Smooth muscle cell (in vitro differentiated cells): ENCODE data around the gene P2RX6. TPM values are rescaled to one million over a fixed set of nuclear protein-coding genes. Genes with fewer than 3 reads are reported as not detected.
"Not testable (repeated sequence)": the region's sequence is repeated elsewhere in the genome, so short reads cannot be mapped to it uniquely, and the experiment has no call there.

Experiments
- DNase-seq: peaks from one replicate; lab custom pipeline; 2025; ENCODE audit not compliant: unreplicated experiment; lab: John Stamatoyannopoulos, UW
- H2AFZ ChIP-seq: fragments of 200-600 bp; sonication (generic); 2 replicates; pipeline ENCODE4 v1.6.0; 2016; ENCODE audit warnings: antibody characterized with exemption, low read depth, mild to moderate bottlenecking
- H3F3A ChIP-seq: fragments of 200-600 bp; sonication (generic); 2 replicates; pipeline ENCODE4 v1.6.0; 2017; ENCODE audit warnings: antibody characterized with exemption, low read depth
- H3K27ac ChIP-seq: fragments of 200-600 bp; sonication (generic); 2 replicates; pipeline ENCODE4 v1.5.1; 2016; ENCODE audit warnings: low read depth, mild to moderate bottlenecking
- H3K27me3 ChIP-seq: fragments of 200-600 bp; sonication (generic); 2 replicates; pipeline ENCODE4 v1.6.1; 2016; ENCODE audit warnings: low read depth, mild to moderate bottlenecking
- H3K36me3 ChIP-seq: fragments of 200-600 bp; sonication (generic); 2 replicates; pipeline ENCODE4 v1.5.1; 2016; ENCODE audit warnings: low read depth
- H3K4me1 ChIP-seq: fragments of 200-600 bp; sonication (generic); 2 replicates; pipeline ENCODE4 v1.5.1; 2016; ENCODE audit warnings: low read depth
- H3K4me2 ChIP-seq: fragments of 200-600 bp; sonication (generic); 2 replicates; pipeline ENCODE4 v1.6.0; 2016; ENCODE audit warnings: mild to moderate bottlenecking
- H3K4me3 ChIP-seq: fragments of 200-600 bp; sonication (generic); 2 replicates; pipeline ENCODE4 v1.5.1; 2016; ENCODE audit warnings: mild to moderate bottlenecking
- H3K79me2 ChIP-seq: fragments of 200-600 bp; sonication (generic); 2 replicates; pipeline ENCODE4 v1.6.0; 2016; ENCODE audit warnings: low read depth, mild to moderate bottlenecking
- H3K9ac ChIP-seq: fragments of 200-600 bp; sonication (generic); 2 replicates; pipeline ENCODE4 v1.6.0; 2016; ENCODE audit warnings: low read depth
- H3K9me3 ChIP-seq: fragments of 200-600 bp; sonication (generic); replicated peaks from 2 replicates; pipeline ENCODE4 v1.5.1; 2016; ENCODE audit warnings: low read depth
- H4K20me1 ChIP-seq: fragments of 200-600 bp; sonication (generic); 2 replicates; pipeline ENCODE4 v1.6.0; 2016; ENCODE audit warnings: low read depth
- CTCF ChIP-seq: fragments of 200-600 bp; sonication (generic); IDR thresholded peaks from 2 replicates; pipeline ENCODE4 v1.5.1; 2017; ENCODE audit warnings: borderline replicate concordance, mild to moderate bottlenecking, antibody characterized with exemption; ENCODE audit not compliant: insufficient read depth, poor library complexity, severe bottlenecking
- WGBS: methylation state at CpG from one replicate; pipeline ENCODE4 v1.1.7; 2016; ENCODE audit warnings: low lambda C conversion rate; 5-methylcytosine and 5-hydroxymethylcytosine counted together
- polyA plus RNA-seq: library from polyadenylated mRNA; unstranded; fragments of >200 nt; fragmentation: Nextera tagmentation; extraction: Ambion mirVana; gene quantifications from 2 replicates; pipeline ENCODE4 v1.2.1, GENCODE V29; 2016
- total RNA-seq: library from RNA; depleted of rRNA; stranded (reverse); fragments of >200 nt; gene quantifications from 2 replicates; pipeline ENCODE4 v1.2.3, GENCODE V29; 2014

The P2RX6 gene
- total and polyA plus RNA-seq, 2 experiments from 2014 or later = 0.13 to 1.2 TPM

- no peaks in the 10 kb centered on the region for H3K79me2 ChIP-seq
- no peaks in the 10 kb centered on the region for H3K27me3 ChIP-seq
- no peaks in the 10 kb centered on the region for H3K4me1 ChIP-seq
- H4K20me1 ChIP-seq = no peaks in the 10 kb centered on the region
- DNase-seq = no peak
- H2AFZ ChIP-seq = no peak overlapping the region
- no peak overlapping the region for H3K9ac ChIP-seq
- H3K9me3 ChIP-seq = no peaks in the 10 kb centered on the region
- H3K4me2 ChIP-seq = no peak overlapping the region
- no peak overlapping the region for H3K27ac ChIP-seq
- H3K36me3 ChIP-seq = no peaks in the 10 kb centered on the region
- no peaks in the 10 kb centered on the region for H3F3A ChIP-seq
- TF ChIP-seq CTCF = no peak
- 77% methylated on average over 4 of the region's 4 CpGs for WGBS
- H3K4me3 ChIP-seq = no peak overlapping the region
Observed at GRCh38 chr22:21068681-21069276, 53.8 kb downstream of the P2RX6 start.

GRCh38 chr22:21069375-21069774 is 54.4 kb downstream of the P2RX6 start:
- WGBS = 76% methylated on average over 5 of the region's 5 CpGs
- no peak for TF ChIP-seq CTCF

GRCh38 chr22:21070690-21071615 is 56.0 kb downstream of the P2RX6 start:
- Histone ChIP-seq H3K4me2 (no peak overlapping the region), H3K79me2 (no peaks in the 10 kb centered on the region), H3K27me3 (no peaks in the 10 kb centered on the region), H3K4me3 (no peak overlapping the region), H3K9me3 (no peaks in the 10 kb centered on the region), H3K27ac (no peak overlapping the region), H3K9ac (no peak overlapping the region), H3F3A (no peaks in the 10 kb centered on the region), H4K20me1 (no peaks in the 10 kb centered on the region), H3K36me3 (no peaks in the 10 kb centered on the region), H2AFZ (no peak overlapping the region), H3K4me1 (no peaks in the 10 kb centered on the region)
- no peak for TF ChIP-seq CTCF
- no peak for DNase-seq
- WGBS = 91% methylated on average over 17 of the region's 17 CpGs

More at GRCh38 chr22:21069375-21069774, 54.4 kb downstream of the P2RX6 start:
- Histone ChIP-seq H2AFZ (no peak overlapping the region), H3K4me1 (no peaks in the 10 kb centered on the region), H4K20me1 (no peaks in the 10 kb centered on the region), H3K79me2 (no peaks in the 10 kb centered on the region), H3K9me3 (no peaks in the 10 kb centered on the region), H3F3A (no peaks in the 10 kb centered on the region), H3K4me3 (no peak overlapping the region), H3K27me3 (no peaks in the 10 kb centered on the region), H3K36me3 (no peaks in the 10 kb centered on the region), H3K27ac (no peak overlapping the region), H3K4me2 (no peak overlapping the region), H3K9ac (no peak overlapping the region)
- DNase-seq = no peak

- H2AFZ ChIP-seq, H3K9ac ChIP-seq, H4K20me1 ChIP-seq, H3K79me2 ChIP-seq, H3K27ac ChIP-seq, H3K27me3 ChIP-seq, H3K36me3 ChIP-seq, H3K9me3 ChIP-seq, H3K4me3 ChIP-seq, H3F3A ChIP-seq, H3K4me1 ChIP-seq, DNase-seq, H3K4me2 ChIP-seq: not testable (repeated sequence)
- WGBS = 77% methylated on average over 8 of the region's 8 CpGs
Observed at GRCh38 chr22:21071796-21072195, 56.8 kb downstream of the P2RX6 start.
